ENCODE data around the gene DAPK1. TPM values are rescaled to one million over a fixed set of nuclear protein-coding genes. Genes with fewer than 3 reads are reported as not detected.

Gene DAPK1
- total RNA-seq, 1 donor from 2014 or later: 29.5 TPM

GRCh38 chr9:87554976-87555375 is 57.3 kb downstream of the DAPK1 start:
- no peak overlapping the region for H3K9ac ChIP-seq
- no peak overlapping the region for H3K4me3 Mint-ChIP-seq
- H3K79me2 ChIP-seq (ENCODE audit: low read depth): peaks cover 21% of the 10 kb centered on the region
- H3K27me3 Mint-ChIP-seq (ENCODE audit: insufficient read depth, low read depth): peaks cover 3% of the 10 kb centered on the region
- H3K9me3 Mint-ChIP-seq: no peaks in the 10 kb centered on the region
- no peaks in the 10 kb centered on the region for H3K27me3 ChIP-seq
- no peaks in the 10 kb centered on the region for H3K9me3 ChIP-seq (ENCODE audit: low read depth)
- peaks cover 4% of the 10 kb centered on the region for H3K36me3 Mint-ChIP-seq
- H3K27ac Mint-ChIP-seq: no peak overlapping the region
- H3K27ac ChIP-seq: no peak overlapping the region
- H3K4me3 ChIP-seq: no peak overlapping the region
- no peak overlapping the region for H3K4me2 ChIP-seq
- no peak overlapping the region for H2AFZ ChIP-seq (replicated peaks)
- no peaks in the 10 kb centered on the region for H3K4me1 ChIP-seq
- no peak for TF ChIP-seq EZH2 (IDR thresholded peaks at IDR 0.05)
- TF ChIP-seq EZH2phosphoT487 (IDR thresholded peaks at IDR 0.05): no peak
- TF ChIP-seq CTCF (IDR thresholded peaks at IDR 0.05): no peak
- no peak for DNase-seq (ENCODE audit: low spot score)
- peaks cover 17% of the 10 kb centered on the region for H3K4me1 Mint-ChIP-seq
- no peaks in the 10 kb centered on the region for H3F3A ChIP-seq (ENCODE audit: low read depth)
- H4K20me1 ChIP-seq (ENCODE audit: low read depth): no peaks in the 10 kb centered on the region
- no peaks in the 10 kb centered on the region for H3K36me3 ChIP-seq

GRCh38 chr9:87556039-87556438 is 58.4 kb downstream of the DAPK1 start:
- no peak for DNase-seq (ENCODE audit: low spot score)
- H4K20me1 ChIP-seq (ENCODE audit: low read depth): no peaks in the 10 kb centered on the region
- Mint-ChIP-seq H3K27ac (no peak overlapping the region), H3K27me3 (ENCODE audit: insufficient read depth, low read depth) (peaks cover 3% of the 10 kb centered on the region), H3K4me3 (no peak overlapping the region), H3K4me1 (peaks cover 15% of the 10 kb centered on the region), H3K36me3 (peaks cover 4% of the 10 kb centered on the region), H3K9me3 (no peaks in the 10 kb centered on the region)
- H3K9me3 ChIP-seq (ENCODE audit: low read depth): no peaks in the 10 kb centered on the region
- no peak overlapping the region for H3K4me2 ChIP-seq
- no peaks in the 10 kb centered on the region for H3K4me1 ChIP-seq
- H3F3A ChIP-seq (ENCODE audit: low read depth): no peaks in the 10 kb centered on the region
- peaks cover 28% of the 10 kb centered on the region for H3K79me2 ChIP-seq (ENCODE audit: low read depth)
- no peak overlapping the region for H3K4me3 ChIP-seq
- H3K27me3 ChIP-seq: no peaks in the 10 kb centered on the region
- no peak overlapping the region for H2AFZ ChIP-seq (replicated peaks)
- TF ChIP-seq EZH2 (IDR thresholded peaks at IDR 0.05): no peak
- no peak for TF ChIP-seq CTCF (IDR thresholded peaks at IDR 0.05)
- TF ChIP-seq EZH2phosphoT487 (IDR thresholded peaks at IDR 0.05): no peak
- H3K27ac ChIP-seq: no peak overlapping the region
- H3K36me3 ChIP-seq: no peaks in the 10 kb centered on the region
- no peak overlapping the region for H3K9ac ChIP-seq

DNA sequence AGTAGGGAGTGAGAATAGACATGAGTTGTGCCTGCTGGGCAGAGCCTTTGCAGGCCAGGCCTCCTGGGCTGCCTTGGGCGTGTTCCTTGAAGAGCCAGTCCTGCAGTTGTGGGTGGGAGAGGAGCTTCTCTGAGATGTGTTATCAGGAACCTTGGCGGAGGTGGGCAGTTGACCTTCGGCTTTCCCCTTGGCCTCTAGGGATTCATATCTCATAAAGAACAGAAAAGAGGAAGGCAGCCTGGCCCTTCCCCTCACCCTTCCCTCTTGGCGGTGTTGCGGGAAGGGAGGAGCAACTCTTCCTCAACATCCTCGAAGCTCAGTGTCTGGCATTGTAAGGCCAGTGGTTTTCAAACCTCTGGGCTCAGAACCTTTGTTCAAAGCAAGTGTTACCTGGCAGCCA is 59.2 kb downstream of the DAPK1 start:
- Histone ChIP-seq H3F3A (ENCODE audit: low read depth) (no peaks in the 10 kb centered on the region), H3K4me1 (no peaks in the 10 kb centered on the region), H3K79me2 (ENCODE audit: low read depth) (peaks cover 26% of the 10 kb centered on the region), H3K36me3 (no peaks in the 10 kb centered on the region), H3K27ac (no peak overlapping the region), H3K4me2 (no peak overlapping the region), H3K9me3 (ENCODE audit: low read depth) (no peaks in the 10 kb centered on the region), H3K27me3 (no peaks in the 10 kb centered on the region), H3K4me3 (no peak overlapping the region), H2AFZ (replicated peaks) (no peak overlapping the region), H3K9ac (no peak overlapping the region), H4K20me1 (ENCODE audit: low read depth) (no peaks in the 10 kb centered on the region)
- Mint-ChIP-seq H3K4me3 (no peak overlapping the region), H3K9me3 (no peaks in the 10 kb centered on the region), H3K27ac (no peak overlapping the region), H3K36me3 (peaks cover 4% of the 10 kb centered on the region), H3K4me1 (peaks cover 15% of the 10 kb centered on the region), H3K27me3 (ENCODE audit: insufficient read depth, low read depth) (peaks cover 3% of the 10 kb centered on the region)
- TF ChIP-seq CTCF (IDR thresholded peaks at IDR 0.05) (no peak), EZH2phosphoT487 (IDR thresholded peaks at IDR 0.05) (no peak), EZH2 (IDR thresholded peaks at IDR 0.05) (no peak)
- no peak for DNase-seq (ENCODE audit: low spot score)

Data from neural progenitor cell (in vitro differentiated cells).